22Rv1 (cell line): ENCODE measurements around the gene ABCC9.

Source experiments
- ZFX ChIP-seq: fragments of 450-650 bp; IDR thresholded peaks from 2 replicates; pipeline ENCODE4 v1.6.1; 2017; ENCODE audit warnings: antibody characterized with exemption, borderline replicate concordance
- TF ChIP-seq, protein P1 (sequence below): fragments of 450-650 bp; IDR thresholded peaks from 2 replicates; pipeline ENCODE4 v1.5.1; 2017; ENCODE audit warnings: mild to moderate bottlenecking

DNA sequence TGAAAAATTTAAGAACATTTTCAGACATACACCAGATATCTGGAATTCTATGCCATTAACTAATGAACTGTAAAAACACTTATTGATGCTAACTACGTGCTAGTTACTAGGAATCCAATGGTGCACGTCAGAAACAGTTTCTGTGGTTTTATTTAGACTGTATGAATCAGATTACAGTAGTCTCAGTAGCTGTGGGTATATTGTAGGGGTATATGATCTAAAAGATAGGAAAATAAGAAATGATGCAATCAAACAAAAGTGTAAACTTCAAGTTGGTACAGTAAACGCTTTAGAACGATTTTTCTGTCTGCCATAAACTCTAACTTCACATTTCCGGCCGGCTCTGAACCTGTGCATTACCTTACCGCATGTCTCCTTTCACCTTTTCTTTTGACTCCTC lies 2.3 kb downstream of the ABCC9 start:
- TF ChIP-seq, protein P1, sequence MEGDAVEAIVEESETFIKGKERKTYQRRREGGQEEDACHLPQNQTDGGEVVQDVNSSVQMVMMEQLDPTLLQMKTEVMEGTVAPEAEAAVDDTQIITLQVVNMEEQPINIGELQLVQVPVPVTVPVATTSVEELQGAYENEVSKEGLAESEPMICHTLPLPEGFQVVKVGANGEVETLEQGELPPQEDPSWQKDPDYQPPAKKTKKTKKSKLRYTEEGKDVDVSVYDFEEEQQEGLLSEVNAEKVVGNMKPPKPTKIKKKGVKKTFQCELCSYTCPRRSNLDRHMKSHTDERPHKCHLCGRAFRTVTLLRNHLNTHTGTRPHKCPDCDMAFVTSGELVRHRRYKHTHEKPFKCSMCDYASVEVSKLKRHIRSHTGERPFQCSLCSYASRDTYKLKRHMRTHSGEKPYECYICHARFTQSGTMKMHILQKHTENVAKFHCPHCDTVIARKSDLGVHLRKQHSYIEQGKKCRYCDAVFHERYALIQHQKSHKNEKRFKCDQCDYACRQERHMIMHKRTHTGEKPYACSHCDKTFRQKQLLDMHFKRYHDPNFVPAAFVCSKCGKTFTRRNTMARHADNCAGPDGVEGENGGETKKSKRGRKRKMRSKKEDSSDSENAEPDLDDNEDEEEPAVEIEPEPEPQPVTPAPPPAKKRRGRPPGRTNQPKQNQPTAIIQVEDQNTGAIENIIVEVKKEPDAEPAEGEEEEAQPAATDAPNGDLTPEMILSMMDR, result no peak
- TF ChIP-seq ZFX, result no peak
